Right renal pelvis (tissue), 4 donors: ENCODE results near the gene CRYBA1. TPM values are rescaled to one million over a fixed set of nuclear protein-coding genes. Genes with fewer than 3 reads are reported as not detected.
"Not testable (repeated sequence)": the region's sequence is repeated elsewhere in the genome, so short reads cannot be mapped to it uniquely, and the experiment has no call there.

Experiments used
- DNase-seq, 4 donors: peaks; one replicate each; pipeline ENCODE4 v3.0.0-alpha.2; 2013; ENCODE audit warnings: low read depth in 4 of 4, low spot score in 3 of 4, missing footprints in 1 of 4
- polyA plus RNA-seq, 4 donors: library from polyadenylated mRNA; unstranded; fragments of 120-200 nt; gene quantifications; one replicate each; pipeline ENCODE4 v1.2.1, GENCODE V29; 2013; ENCODE audit not compliant: insufficient read length in 4 of 4

The CRYBA1 gene
- under 1 TPM in 1 of 4 donors, not detected in 3; 0.10 TPM for polyA plus RNA-seq

- no peak for DNase-seq
These were observed at the start of gene CRYBA1 for GRCh38 chr17:29246628-29247027. CRYBA1 (plus strand) TSS chr17:29246859; CDS start chr17:29246864, 5 bp downstream.

GRCh38 chr17:29197516-29198272 is 49.0 kb upstream of the CRYBA1 start:
- no peak for DNase-seq

GRCh38 chr17:29204068-29204804 is 42.4 kb upstream of the CRYBA1 start:
- not testable (repeated sequence) for DNase-seq

GRCh38 chr17:29205047-29205446 is 41.6 kb upstream of the CRYBA1 start:
- no peak for DNase-seq

- DNase-seq: no peak
These were observed 38.7 kb upstream of the CRYBA1 start for GRCh38 chr17:29207975-29208374.

- DNase-seq: no peak
These were observed 37.6 kb upstream of the CRYBA1 start for GRCh38 chr17:29209073-29209472.

GRCh38 chr17:29210879-29211278 is 35.8 kb upstream of the CRYBA1 start:
- no peak for DNase-seq

GRCh38 chr17:29212094-29212631 is 34.5 kb upstream of the CRYBA1 start:
- DNase-seq: no peak

- DNase-seq: no peak
These were observed 34.0 kb upstream of the CRYBA1 start for GRCh38 chr17:29212681-29213121.

- no peak for DNase-seq
These were observed 32.2 kb upstream of the CRYBA1 start for GRCh38 chr17:29214215-29215146.

- DNase-seq: no peak
These were observed 31.5 kb upstream of the CRYBA1 start for GRCh38 chr17:29215174-29215573.

- no peak for DNase-seq
These were observed 30.9 kb upstream of the CRYBA1 start for GRCh38 chr17:29215717-29216116.

GRCh38 chr17:29216181-29216580 is 30.5 kb upstream of the CRYBA1 start:
- no peak for DNase-seq

GRCh38 chr17:29216856-29217255 is 29.8 kb upstream of the CRYBA1 start:
- no peak for DNase-seq

GRCh38 chr17:29219378-29220047 is 27.1 kb upstream of the CRYBA1 start:
- peak; percentile 81 to 82 (median 81) for DNase-seq

- not testable (repeated sequence) for DNase-seq
These were observed 25.3 kb upstream of the CRYBA1 start for GRCh38 chr17:29221338-29221737.

GRCh38 chr17:29225396-29225795 is 21.3 kb upstream of the CRYBA1 start:
- no peak for DNase-seq

- DNase-seq: no peak
These were observed 13.4 kb upstream of the CRYBA1 start for GRCh38 chr17:29233301-29233700.

- DNase-seq: not testable (repeated sequence)
These were observed 11.7 kb upstream of the CRYBA1 start for GRCh38 chr17:29234972-29235371.

- no peak for DNase-seq
These were observed 10.8 kb upstream of the CRYBA1 start for GRCh38 chr17:29235904-29236303.
